Esophagus muscularis mucosa (tissue), 4 donors: Measurements from ENCODE around the gene MCF2. TPM values are rescaled to one million over a fixed set of nuclear protein-coding genes. Genes with fewer than 3 reads are reported as not detected.

ENCODE experiments used
- DNase-seq: peaks from one replicate; pipeline ENCODE4 v3.0.0-alpha.2; 2017; ENCODE audit errors: extremely low spot score
- H3K27ac ChIP-seq, 4 donors: fragments of 200-600 bp; sonication (generic); replicated peaks in 1 of 4; 1 replicate in 3 of 4; 2 replicates in 1 of 4; pipeline ENCODE4 v1.5.1; 2016 to 2019; ENCODE audit warnings: mild to moderate bottlenecking in 1 of 4
- H3K27me3 ChIP-seq, 4 donors: fragments of 200-600 bp; sonication (generic); one replicate each; pipeline versions ENCODE4 v1.5.1 to v1.6.0; 2016 to 2019
- H3K36me3 ChIP-seq, 4 donors: fragments of 200-600 bp; sonication (generic); one replicate each; pipeline ENCODE4 v1.5.1; 2016 to 2019
- H3K4me1 ChIP-seq, 4 donors: fragments of 200-600 bp; sonication (generic); one replicate each; pipeline ENCODE4 v1.5.1; 2016 to 2019
- H3K4me3 ChIP-seq, 4 donors: fragments of 200-600 bp; sonication (generic); 1 replicate in 2 of 4; 2 replicates in 2 of 4; pipeline ENCODE4 v1.5.1; 2016 to 2019; ENCODE audit warnings: mild to moderate bottlenecking in 4 of 4, moderate library complexity in 1 of 4
- H3K9me3 ChIP-seq, 4 donors: fragments of 200-600 bp; sonication (generic); 1 replicate in 3 of 4; 2 replicates in 1 of 4; pipeline ENCODE4 v1.5.1; 2016 to 2019
- EP300 ChIP-seq: sonication (generic); formaldehyde crosslinking; IDR thresholded peaks from one replicate; pipeline ENCODE4 v1.6.1; 2017; ENCODE audit warnings: antibody characterized with exemption
- POLR2A ChIP-seq: fragments of 450-650 bp; IDR thresholded peaks from one replicate; pipeline ENCODE4 v1.6.1; 2017; ENCODE audit warnings: antibody characterized with exemption, moderate library complexity, mild to moderate bottlenecking, low read depth
- POLR2AphosphoS5 ChIP-seq, 2 donors: sonication (generic); formaldehyde crosslinking; IDR thresholded peaks; one replicate each; pipeline ENCODE4 v1.6.1; 2017; ENCODE audit warnings: antibody characterized with exemption in 2 of 2
- WGBS: methylation state at CpG from one replicate; pipeline ENCODE4 v1.1.5; 2018; 5-methylcytosine and 5-hydroxymethylcytosine counted together
- intact Hi-C: fragments of 100-400 bp; cut with DNase I; formaldehyde crosslinking; loops from one replicate; pipeline ENCODE4 v1.15.1; 2023
- total RNA-seq, 4 donors: library from RNA; depleted of rRNA; stranded (reverse); fragments of >200 nt; gene quantifications; one replicate each; pipeline versions ENCODE4 v1.1.0 to v1.2.1, GENCODE V29; 2016
- TF ChIP-seq, protein P1 (sequence below), 3 experiments: fragments of 200-600 bp in 2 of 3; fragments of 450-650 bp in 1 of 3; sonication (generic) in 2 of 3; IDR thresholded peaks; one replicate each; pipeline ENCODE4 v1.5.1; 2017 to 2019; ENCODE audit warnings: antibody characterized with exemption in 3 of 3, mild to moderate bottlenecking in 2 of 3, moderate library complexity in 1 of 3

The MCF2 gene, protein sequence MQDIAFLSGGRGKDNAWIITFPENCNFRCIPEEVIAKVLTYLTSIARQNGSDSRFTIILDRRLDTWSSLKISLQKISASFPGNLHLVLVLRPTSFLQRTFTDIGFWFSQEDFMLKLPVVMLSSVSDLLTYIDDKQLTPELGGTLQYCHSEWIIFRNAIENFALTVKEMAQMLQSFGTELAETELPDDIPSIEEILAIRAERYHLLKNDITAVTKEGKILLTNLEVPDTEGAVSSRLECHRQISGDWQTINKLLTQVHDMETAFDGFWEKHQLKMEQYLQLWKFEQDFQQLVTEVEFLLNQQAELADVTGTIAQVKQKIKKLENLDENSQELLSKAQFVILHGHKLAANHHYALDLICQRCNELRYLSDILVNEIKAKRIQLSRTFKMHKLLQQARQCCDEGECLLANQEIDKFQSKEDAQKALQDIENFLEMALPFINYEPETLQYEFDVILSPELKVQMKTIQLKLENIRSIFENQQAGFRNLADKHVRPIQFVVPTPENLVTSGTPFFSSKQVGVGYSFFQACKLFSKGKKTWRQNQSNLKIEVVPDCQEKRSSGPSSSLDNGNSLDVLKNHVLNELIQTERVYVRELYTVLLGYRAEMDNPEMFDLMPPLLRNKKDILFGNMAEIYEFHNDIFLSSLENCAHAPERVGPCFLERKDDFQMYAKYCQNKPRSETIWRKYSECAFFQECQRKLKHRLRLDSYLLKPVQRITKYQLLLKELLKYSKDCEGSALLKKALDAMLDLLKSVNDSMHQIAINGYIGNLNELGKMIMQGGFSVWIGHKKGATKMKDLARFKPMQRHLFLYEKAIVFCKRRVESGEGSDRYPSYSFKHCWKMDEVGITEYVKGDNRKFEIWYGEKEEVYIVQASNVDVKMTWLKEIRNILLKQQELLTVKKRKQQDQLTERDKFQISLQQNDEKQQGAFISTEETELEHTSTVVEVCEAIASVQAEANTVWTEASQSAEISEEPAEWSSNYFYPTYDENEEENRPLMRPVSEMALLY
- total RNA-seq, result under 1 TPM in 3 of 4 donors, not detected in 1; 0.33 to 0.83 (median 0.39) TPM

DNA sequence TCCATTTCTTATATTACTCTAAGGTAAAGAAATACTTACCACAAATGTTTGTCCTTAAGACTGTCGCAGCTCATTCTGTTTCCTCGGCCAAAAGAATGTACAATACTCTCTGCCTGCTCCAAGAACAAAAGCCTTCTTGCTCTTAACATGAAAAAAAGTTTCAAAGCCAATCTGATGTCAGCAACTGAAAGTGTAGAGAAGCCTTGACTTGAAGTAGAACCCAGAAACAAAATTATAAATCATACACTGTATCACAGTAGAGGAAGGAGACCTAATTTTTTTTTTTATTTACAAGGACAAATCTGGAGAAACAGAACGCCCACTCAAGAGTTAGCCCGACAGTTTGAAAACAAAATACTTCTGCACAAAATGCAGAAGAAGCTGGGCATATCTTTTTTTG lies at the start of gene MCF2:
MCF2 (minus strand) TSS at position 101 of the 400 bp plus-strand sequence. CDS start 56,423 bp downstream, outside the sequence.
- no peak for DNase-seq

DNA sequence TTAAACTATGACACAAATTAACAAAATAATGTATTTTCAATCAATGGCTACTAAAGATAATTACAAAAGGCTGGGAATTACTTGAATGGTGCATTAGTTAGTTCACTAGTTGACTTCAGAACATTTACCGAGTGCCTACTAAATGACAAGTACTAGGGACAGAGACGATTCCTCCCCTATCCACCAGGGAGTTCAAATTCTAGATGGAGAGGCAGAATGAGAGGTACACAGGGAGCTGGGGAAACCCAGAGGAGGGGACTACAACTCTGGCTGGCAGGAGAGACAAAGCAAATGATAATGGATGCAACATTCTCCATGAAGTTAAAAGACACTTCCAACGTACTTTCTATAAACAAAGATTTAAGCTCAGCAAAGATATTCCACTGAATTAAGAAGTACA lies 43.1 kb upstream of the MCF2 start:
- Histone ChIP-seq H3K4me1 (no peaks in the 10 kb centered on the region), H3K4me3 (no peak overlapping the region), H3K27me3 (no peaks in the 10 kb centered on the region), H3K36me3 (peaks cover 0 to 8% (median 0%) of the 10 kb centered on the region in 4 donors), H3K9me3 (peaks cover 0 to 14% (median 4%) of the 10 kb centered on the region in 4 donors), H3K27ac (no peak overlapping the region)
- DNase-seq, result no peak
- intact Hi-C loops, result no loop called here
- TF ChIP-seq POLR2AphosphoS5 (IDR thresholded peaks at IDR 0.05), result no peak
- no peak for TF ChIP-seq POLR2A
- TF ChIP-seq EP300, result no peak
- TF ChIP-seq, protein P1, sequence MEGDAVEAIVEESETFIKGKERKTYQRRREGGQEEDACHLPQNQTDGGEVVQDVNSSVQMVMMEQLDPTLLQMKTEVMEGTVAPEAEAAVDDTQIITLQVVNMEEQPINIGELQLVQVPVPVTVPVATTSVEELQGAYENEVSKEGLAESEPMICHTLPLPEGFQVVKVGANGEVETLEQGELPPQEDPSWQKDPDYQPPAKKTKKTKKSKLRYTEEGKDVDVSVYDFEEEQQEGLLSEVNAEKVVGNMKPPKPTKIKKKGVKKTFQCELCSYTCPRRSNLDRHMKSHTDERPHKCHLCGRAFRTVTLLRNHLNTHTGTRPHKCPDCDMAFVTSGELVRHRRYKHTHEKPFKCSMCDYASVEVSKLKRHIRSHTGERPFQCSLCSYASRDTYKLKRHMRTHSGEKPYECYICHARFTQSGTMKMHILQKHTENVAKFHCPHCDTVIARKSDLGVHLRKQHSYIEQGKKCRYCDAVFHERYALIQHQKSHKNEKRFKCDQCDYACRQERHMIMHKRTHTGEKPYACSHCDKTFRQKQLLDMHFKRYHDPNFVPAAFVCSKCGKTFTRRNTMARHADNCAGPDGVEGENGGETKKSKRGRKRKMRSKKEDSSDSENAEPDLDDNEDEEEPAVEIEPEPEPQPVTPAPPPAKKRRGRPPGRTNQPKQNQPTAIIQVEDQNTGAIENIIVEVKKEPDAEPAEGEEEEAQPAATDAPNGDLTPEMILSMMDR (IDR thresholded peaks at IDR 0.05), result no peak
- WGBS, result 67% methylated on average over 3 of the region's 3 CpGs

More for the DNA sequence above, at the start of gene MCF2:
- 73% methylated on average over 4 of the region's 4 CpGs for WGBS
- Histone ChIP-seq H3K9me3 (no peaks in the 10 kb centered on the region), H3K4me1 (no peaks in the 10 kb centered on the region), H3K36me3 (no peaks in the 10 kb centered on the region), H3K4me3 (no peak within 1 kb of the TSS), H3K27ac (no peak within 1 kb of the TSS), H3K27me3 (no peaks in the 10 kb centered on the region)
- no peak for TF ChIP-seq EP300
- TF ChIP-seq, protein P1 (IDR thresholded peaks at IDR 0.05), result no peak
- intact Hi-C loops, result no loop called here

DNA sequence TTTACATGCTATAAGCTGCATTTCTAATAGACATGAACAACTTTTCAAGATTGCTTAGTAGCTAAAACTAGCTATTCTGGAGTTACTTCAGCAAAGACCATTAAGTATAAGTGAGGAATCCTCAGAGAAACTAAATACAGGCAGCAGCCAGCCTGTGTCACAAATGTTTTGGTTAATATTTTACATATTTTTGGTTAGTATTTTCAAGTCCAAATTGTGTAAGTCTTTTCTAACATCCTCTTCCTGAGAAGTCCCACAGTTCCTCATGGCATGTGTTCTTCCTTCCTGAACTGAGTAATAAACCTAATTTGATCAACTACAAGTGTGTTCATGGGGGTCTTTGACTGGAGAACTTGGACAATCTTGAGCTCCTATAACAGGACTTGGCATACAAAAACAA lies 42.4 kb upstream of the MCF2 start:
- no peak for TF ChIP-seq POLR2AphosphoS5 (IDR thresholded peaks at IDR 0.05)
- TF ChIP-seq EP300, result no peak
- TF ChIP-seq POLR2A, result no peak
- TF ChIP-seq, protein P1 (IDR thresholded peaks at IDR 0.05), result no peak
- intact Hi-C loops, result no loop called here

DNA sequence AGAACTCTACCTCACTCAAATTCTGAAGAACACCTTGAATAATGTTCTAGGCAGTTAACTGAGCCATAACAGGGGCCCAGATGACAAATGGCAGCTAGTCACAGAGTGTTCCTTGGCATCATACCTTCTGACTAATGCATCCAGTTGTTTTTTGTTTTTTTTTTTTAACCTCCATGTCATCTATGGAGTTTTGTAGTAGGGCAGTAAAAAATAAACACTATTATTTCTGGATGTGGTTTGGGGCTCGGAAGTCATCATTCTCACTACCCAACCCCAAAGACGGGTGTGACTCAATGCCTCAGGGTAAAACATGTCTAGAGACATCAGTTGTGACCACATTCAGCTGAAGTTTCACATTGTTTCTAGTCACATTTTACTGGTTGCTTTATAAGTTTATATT lies 31.2 kb upstream of the MCF2 start:
- no peak overlapping the region for H3K27ac ChIP-seq
- no peaks in the 10 kb centered on the region for H3K9me3 ChIP-seq
- H3K27me3 ChIP-seq, result no peaks in the 10 kb centered on the region
- TF ChIP-seq POLR2AphosphoS5 (IDR thresholded peaks at IDR 0.05) (no peak), POLR2A (no peak), EP300 (no peak)
- TF ChIP-seq, protein P1 (IDR thresholded peaks at IDR 0.05), result no peak
- intact Hi-C loops, result no loop called here
- 58% methylated on average over 2 of the region's 2 CpGs for WGBS
- H3K4me3 ChIP-seq, result no peak overlapping the region
- H3K4me1 ChIP-seq, result no peaks in the 10 kb centered on the region
- peaks cover 0 to 23% (median 0%) of the 10 kb centered on the region in 4 donors for H3K36me3 ChIP-seq
- DNase-seq, result no peak

More for the DNA sequence above, 42.4 kb upstream of the MCF2 start:
- Histone ChIP-seq H3K4me1 (no peaks in the 10 kb centered on the region), H3K27me3 (no peaks in the 10 kb centered on the region), H3K9me3 (peaks cover 0 to 14% (median 4%) of the 10 kb centered on the region in 4 donors), H3K36me3 (peaks cover 0 to 12% (median 2%) of the 10 kb centered on the region in 4 donors), H3K27ac (no peak overlapping the region), H3K4me3 (no peak overlapping the region)
- no peak for DNase-seq
